ENCODE measurements around the gene CCDC196.

DNA sequence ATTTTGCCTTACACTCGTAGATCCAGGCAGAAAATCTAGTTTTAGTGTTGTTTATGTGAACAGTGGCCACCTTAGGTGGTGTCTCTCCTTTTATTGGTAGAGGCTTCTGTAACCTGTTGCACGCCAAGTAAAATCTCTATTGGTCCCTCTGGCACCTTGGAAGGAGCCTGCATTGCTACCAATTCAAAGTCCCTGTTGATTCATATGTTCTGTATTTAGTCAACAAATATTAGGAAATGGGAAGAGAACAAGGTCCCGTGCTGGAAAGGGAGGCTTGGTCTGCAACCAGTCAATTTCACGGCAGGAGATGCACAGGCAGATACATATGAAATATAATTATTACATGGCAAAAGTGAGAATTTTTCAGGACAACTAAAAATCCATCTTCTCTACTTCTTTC lies 15.4 kb downstream of the CCDC196 start:
- TF ChIP-seq, protein P1, sequence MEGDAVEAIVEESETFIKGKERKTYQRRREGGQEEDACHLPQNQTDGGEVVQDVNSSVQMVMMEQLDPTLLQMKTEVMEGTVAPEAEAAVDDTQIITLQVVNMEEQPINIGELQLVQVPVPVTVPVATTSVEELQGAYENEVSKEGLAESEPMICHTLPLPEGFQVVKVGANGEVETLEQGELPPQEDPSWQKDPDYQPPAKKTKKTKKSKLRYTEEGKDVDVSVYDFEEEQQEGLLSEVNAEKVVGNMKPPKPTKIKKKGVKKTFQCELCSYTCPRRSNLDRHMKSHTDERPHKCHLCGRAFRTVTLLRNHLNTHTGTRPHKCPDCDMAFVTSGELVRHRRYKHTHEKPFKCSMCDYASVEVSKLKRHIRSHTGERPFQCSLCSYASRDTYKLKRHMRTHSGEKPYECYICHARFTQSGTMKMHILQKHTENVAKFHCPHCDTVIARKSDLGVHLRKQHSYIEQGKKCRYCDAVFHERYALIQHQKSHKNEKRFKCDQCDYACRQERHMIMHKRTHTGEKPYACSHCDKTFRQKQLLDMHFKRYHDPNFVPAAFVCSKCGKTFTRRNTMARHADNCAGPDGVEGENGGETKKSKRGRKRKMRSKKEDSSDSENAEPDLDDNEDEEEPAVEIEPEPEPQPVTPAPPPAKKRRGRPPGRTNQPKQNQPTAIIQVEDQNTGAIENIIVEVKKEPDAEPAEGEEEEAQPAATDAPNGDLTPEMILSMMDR (IDR thresholded peaks at IDR 0.05), result no peak
- TF ChIP-seq POLR2A (IDR thresholded peaks at IDR 0.05), result no peak
